EL (cell line): ENCODE measurements around the gene WDR7.
A peak's percentile ranks its signal among the peaks of the same experiment; 100 is the strongest.
"Not testable (repeated sequence)": the region's sequence is repeated elsewhere in the genome, so short reads cannot be mapped to it uniquely, and the experiment has no call there.

ENCODE experiments used
- DNase-seq: peaks from one replicate; pipeline ENCODE4 v3.0.0-alpha.2; 2016

Gene WDR7

GRCh38 chr18:56650944-56651770, at the start of gene WDR7:
Gene WDR7 (plus strand): TSS chr18:56651359. CDS start chr18:56672516, 21,157 bp downstream.
- DNase-seq: peak; percentile 99

DNA sequence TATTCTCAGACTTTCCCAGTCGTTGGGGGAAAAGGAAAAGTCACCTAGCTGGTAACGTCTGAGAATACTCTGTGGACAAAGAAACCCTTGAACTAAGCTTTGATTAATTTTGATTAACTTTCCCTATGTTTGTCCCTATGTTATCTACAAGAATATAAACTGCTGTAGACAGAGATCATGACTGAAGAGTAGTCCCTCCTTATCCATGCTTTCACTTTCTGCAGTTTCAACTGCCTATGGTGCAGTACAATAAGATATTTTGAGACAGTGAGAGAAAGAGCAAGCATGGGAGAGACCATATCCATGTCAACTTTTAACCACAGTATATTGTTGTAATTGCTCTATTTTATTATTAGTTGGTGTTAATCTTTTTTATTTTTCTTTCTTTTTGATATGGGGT, 44.5 kb upstream of the WDR7 start:
- DNase-seq: no peak

- no peak for DNase-seq
These were observed 35.2 kb upstream of the WDR7 start for GRCh38 chr18:56615738-56616520.

- peak; percentile 9 for DNase-seq
These were observed 23.2 kb upstream of the WDR7 start for GRCh38 chr18:56627991-56628390.

DNA sequence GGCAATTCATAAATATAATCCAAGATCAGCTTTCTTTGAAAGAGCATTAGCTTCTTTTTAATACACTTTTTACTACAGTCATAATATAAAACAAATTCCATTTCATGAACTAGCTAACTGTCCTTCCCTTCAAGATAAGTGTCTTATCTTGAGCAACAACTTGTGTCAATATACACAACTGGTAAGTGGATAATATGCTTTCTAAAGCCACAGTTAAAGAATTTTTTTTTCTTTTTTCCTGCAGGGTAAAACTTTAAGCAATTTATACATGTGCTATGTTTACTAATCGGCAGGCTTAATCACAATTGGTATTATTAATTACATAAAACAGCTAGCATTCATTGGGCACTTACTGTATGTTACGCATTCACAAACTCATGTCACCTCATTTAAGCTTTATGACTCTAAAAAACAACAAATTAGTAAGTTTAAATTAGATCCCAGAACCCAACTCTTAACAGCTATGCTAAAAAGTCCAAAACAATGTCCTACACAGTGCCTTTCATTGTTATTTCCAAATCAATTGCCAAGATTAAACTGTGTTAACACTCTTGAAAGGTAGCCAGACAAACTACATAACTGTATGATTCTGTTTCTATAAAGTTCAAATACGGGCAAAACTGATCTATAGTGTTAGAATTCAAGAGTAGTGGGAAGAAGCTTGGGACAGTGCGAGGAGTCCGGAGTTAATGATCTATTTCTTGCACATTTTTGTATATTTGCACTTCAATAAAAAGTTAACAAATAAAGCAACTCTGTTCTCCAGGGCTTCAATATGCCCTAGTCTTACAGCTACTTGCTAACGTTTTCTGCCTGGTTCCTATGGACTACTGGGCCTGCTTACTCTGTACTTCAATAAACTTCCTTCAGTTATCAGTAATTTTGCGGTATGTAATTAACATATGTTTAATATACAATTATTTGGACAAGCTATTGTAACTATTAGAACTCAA, 18.8 kb upstream of the WDR7 start:
- DNase-seq: no peak

- no peak for DNase-seq
These were observed 16.2 kb upstream of the WDR7 start for GRCh38 chr18:56635007-56635406.

DNA sequence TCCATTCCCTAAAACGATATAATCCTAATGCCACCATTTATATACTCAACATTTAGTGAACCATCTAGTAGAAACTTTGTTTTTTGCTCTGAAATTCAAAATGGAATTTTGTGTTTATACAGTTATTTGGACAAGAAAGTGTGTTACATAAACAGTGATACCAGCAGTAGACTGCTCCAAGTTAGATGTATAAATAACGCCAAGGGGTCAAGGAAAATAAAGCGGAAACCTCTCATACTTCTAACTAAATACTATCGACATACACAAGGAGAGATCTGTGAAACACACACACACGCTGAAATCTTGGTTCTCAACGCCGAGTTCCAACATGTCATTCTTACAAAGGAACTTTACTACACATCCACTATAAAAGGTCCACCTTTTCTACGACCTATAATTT, 14.0 kb upstream of the WDR7 start:
- DNase-seq: peak; percentile 8

DNA sequence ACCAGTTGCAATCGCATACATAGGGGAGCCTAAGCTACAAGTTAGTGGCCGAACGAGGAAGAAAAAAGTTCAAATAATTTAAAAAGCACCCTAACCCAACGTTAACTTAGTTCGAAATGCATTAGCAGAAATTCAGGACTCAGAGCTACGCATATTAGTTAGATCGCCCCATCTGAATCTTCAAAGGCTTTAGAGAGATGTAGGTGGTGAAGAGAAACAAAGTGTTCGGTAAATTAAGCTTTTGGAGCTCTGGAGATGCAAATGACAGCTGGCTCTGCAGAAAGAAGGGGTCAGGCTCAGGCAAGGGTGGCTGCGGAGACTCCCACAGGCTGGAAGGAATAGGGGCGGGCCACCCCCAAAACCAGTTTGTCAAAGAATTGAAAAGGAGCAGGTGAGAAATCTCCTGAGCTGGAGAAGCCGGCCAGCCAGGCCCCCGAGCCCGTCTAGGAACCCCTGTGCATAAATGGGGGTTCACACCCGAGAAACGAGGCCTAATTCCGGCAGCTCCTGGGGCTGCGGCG, 13.4 kb upstream of the WDR7 start:
- DNase-seq: peak; percentile 15

- DNase-seq: peak; percentile 98
These were observed 12.7 kb upstream of the WDR7 start, which contains the start of gene TXNL1 for GRCh38 chr18:56638232-56639103. Gene TXNL1 (minus strand): TSS chr18:56638592. CDS start chr18:56638440, 152 bp downstream.

DNA sequence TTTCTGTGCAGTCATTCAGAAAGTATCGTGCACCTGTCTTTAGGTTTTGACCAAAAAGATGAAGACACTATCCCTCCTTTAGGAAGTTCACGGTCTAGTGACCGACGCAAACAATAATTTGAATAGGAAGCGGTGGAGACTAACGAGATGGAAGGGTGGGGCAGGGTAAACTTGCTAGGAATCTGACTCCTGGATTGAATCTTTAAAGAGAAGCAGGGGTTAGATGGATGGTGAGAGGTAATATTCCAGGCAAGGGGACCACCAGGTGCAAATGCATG, 12.1 kb upstream of the WDR7 start:
- DNase-seq: no peak

DNA sequence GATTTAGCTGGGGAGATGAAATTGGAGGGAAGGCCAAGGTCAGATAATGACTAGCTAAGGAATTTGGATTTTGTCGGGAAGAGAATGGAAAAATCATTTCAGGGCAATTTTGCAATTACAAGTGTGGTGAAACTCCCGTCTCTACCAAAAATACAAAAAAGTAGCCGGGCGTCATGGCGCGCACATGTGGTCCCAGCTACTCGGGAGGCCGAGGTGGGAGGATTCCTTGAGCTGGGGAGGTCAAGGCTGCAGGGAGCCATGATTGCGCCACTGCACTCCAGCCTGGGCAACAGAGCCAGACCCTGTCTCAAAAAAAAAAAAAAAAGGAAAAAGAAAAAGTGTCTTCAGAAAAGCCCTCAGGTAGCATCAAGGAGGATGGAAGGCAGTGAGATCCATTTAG, 11.6 kb upstream of the WDR7 start:
- no peak for DNase-seq

- peak; percentile 51 for DNase-seq
These were observed 9.3 kb upstream of the WDR7 start for GRCh38 chr18:56641714-56642337.

- DNase-seq: no peak
These were observed 7.8 kb upstream of the WDR7 start for GRCh38 chr18:56643381-56643780.

- DNase-seq: no peak
These were observed 5.6 kb upstream of the WDR7 start for GRCh38 chr18:56645415-56646016.

DNA sequence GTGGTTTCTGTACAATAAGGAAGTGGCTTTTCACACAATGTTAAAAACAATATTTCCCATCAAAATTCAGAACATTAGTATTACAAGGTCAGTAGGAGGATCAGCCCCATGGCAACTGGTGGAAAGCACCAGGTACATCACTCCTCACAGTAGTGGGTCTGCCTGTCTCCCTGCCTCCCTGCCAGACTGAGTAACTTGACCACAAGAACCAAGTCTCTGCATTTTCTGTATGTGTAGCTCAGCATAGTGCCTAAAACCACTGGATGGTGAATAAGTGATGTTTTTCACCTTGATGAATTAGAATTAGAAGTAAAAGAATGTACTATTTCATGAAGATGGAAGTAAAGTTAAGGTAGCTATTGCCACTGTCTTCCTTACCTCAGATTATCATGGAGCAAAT, 4.1 kb upstream of the WDR7 start:
- DNase-seq: no peak

DNA sequence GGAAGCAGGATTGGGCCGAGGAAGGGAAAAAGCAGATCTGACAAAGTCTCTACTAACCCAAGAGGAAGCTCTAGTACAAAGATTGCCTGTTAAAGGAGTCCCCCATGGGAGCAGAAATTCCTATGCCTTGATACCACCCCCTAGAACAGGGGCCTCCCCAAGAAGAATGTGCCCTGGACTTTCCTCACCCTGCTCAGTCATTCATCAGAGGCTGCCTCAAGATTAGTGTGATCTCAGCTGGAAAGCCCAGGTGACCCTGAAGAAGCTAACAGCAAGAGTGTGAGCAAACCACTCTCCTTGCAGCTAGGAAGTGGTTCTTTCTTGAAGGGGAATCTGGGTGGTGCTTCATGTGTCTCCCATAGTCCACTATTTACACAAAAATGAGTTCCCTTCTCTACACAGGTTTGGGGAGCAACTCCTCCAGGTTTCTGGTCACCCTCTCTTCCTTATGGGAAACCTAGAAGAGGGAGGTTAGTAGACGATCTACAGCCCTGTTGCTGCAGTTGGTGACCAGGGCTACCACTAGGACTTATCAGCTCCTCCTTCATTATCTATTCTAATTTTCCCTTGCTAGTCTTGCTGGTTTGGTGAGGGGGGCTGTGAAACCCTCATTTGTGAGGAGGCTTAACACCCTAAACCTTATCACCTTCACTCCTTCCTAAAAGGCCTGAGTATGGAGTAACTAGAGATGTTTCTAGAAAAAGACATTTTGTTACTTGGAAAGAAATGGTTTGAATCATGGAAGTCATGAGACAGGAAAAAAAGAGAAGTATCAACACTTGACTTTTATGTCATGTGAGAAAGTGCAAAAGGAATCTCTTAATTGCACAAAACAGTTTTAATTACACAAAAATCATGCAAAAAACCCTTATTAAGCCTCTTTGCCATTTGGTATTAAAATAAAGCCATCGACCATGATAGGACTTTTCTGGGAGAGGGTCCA, 2.9 kb upstream of the WDR7 start:
- DNase-seq: no peak

- DNase-seq: no peak
These were observed 1.2 kb upstream of the WDR7 start for GRCh38 chr18:56649996-56650395.

GRCh38 chr18:56651771-56652092, 573 bp downstream of the WDR7 start:
- peak; percentile 12 for DNase-seq

GRCh38 chr18:56652802-56653201, 1.6 kb downstream of the WDR7 start:
- DNase-seq: no peak

GRCh38 chr18:56654280-56654679, 3.1 kb downstream of the WDR7 start:
- not testable (repeated sequence) for DNase-seq
